NCI-H2107 treated with DMSO at 0.1 percent for 48 hours (cell line): ENCODE results near the gene AFF4.
"Not testable (repeated sequence)": the region's sequence is repeated elsewhere in the genome, so short reads cannot be mapped to it uniquely, and the experiment has no call there.

Experiments used
- DNase-seq: peaks from one replicate; lab custom pipeline; 2025; ENCODE audit not compliant: unreplicated experiment; lab: John Stamatoyannopoulos, UW

Gene AFF4

DNA sequence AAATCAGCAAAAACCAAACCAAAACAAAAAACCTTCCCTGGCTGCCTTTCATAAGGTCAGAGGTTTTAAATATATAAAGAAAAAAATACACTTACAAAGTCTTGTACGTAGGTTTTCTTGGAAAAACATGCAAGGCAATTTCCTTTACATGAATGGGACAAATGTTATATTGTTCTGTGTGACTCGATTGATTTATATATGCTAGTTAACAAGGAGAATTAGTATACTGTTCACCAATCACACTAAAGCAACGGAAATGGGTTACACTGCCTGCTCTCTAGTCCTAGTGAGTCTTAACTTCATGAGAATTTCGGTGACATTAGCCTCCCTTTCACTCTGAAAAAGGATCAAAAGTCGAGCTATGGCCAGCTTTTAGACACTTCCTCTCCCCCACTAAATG lies 102.7 kb downstream of the AFF4 start:
- DNase-seq, result no peak

DNA sequence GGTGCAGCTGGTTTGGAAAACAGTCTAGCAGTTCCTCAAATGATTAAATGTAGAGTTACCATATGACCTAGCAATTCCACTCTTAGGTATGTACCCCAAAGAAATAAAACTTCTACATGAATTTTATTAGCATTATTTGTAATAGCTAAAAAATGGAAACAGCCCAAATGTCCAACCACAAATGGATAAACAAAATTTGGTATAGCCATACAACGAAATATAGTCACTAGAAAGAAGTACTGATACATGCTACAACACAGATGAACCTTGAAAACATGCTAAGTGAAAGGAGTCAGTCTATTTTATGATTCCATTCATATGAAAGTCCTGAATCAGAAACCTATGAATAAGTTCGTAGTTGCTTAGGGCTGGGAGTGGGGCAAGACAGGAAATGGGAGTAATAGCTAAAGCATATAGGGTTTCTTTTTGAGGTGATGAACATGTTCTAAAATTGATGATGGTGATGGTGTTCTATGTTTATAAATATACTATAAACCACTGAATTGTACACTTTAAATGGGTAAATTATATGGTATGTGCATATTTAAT lies 103.5 kb downstream of the AFF4 start:
- no peak for DNase-seq

DNA sequence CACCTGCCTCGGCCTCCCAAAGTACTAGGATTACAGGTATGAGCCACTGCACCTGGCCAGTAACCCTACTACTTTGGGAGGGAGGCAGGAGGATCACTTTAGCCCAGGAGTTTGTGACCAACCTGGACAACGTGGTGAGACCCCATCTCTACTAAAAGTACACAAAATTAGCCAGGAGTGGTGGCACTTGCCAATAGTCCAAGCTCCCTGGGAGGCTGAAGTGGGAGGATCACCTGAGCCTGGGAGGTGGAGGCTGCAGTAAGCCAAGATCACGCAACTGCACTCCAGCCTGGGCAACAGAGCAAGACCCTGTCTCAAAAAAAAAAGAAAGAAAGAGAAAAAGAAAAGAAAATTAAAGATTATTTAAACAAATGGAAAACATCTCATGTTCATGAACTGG lies 107.4 kb downstream of the AFF4 start:
- no peak for DNase-seq

DNA sequence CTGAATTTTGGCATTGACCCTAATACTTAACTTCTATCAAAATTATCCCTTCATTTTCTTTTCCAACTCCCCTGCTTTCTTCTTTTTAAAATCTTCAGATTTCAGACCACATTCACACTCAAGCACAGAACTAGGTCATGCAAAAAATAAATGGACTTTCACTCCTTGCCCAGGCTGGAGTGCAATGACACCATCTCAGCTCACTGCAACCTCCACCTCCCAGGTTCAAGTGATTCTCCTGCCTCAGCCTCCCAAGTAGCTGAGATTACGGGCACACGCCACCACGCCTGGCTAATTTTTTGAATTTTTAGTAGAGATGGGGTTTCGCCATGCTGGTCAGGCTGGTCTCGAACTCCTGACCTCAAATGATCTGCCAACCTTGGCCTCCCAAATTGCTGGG lies 108.4 kb downstream of the AFF4 start:
- DNase-seq, result not testable (repeated sequence)

DNA sequence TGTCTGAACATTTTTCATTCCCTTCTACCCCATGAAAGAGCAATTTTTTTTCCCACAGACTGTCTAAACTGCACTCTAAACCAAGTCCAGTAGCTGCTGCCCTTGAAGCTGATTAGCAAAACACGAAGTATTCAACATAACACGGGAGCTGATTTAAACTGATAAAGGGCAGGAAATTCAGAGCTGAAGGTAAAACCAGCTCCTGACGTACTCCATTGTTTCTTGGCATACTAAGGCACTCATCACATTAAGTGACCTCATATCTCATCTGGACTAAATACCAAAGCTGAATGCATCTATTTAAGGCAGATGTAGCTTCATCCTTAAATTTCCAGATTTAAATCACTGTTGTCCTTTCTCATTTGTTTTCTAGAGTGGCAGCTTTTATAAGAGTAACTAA lies 109.1 kb downstream of the AFF4 start:
- DNase-seq, result no peak

DNA sequence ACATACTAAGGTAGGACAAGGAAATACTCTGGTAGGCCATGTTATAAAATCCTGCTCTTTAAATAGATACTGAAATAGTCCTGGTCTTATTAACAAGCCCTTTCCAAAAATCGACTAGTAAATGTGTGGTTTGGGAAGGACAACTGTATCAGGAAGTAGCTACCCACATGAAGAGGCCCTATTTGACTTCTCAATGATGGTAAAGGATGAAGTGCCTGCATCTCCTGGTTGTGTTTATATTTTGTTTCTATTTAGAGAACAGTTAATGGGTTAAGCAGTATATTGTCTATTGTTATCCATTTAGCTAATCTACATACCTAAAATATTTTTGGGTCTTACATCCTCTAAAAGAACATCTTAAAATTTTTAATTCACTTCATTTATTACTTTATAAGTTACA lies 109.6 kb downstream of the AFF4 start:
- no peak for DNase-seq

DNA sequence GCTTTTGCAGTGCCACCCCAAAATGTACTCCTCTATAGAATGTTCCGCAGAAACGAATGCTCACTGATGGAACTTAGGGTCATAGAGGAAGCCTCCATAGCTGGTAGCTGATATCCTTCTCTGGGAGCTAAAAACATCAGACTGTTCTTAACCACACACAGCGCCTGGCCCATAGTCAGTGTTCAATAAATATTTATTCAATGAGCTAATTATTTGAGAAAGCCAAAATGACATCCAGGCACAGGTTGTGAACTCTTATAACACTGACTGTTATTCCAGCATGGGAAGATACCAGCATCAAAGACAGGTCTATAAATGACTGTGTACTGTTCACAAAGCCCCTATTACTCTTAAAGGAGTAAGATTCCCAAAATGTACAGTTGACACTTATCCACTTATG lies 110.1 kb downstream of the AFF4 start:
- DNase-seq, result no peak

DNA sequence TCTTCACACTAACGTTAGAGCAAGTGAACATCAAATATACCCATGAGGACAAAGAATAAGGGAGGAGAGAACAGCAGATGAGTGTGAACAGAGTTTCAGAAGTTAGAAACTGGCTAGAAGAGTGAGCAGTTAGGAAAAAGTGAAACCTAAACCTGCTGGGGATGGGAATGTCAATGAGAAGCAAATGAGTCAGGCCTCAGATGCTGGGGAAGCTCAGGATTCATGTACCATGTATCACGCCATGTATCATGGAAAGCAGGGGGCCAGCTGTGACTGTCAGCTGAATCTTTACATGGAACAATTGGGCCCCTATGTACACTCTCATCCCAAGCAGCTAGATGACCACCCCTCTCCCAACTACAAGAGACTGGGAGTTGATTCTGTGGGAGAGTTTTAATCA lies 113.4 kb downstream of the AFF4 start:
- no peak for DNase-seq

DNA sequence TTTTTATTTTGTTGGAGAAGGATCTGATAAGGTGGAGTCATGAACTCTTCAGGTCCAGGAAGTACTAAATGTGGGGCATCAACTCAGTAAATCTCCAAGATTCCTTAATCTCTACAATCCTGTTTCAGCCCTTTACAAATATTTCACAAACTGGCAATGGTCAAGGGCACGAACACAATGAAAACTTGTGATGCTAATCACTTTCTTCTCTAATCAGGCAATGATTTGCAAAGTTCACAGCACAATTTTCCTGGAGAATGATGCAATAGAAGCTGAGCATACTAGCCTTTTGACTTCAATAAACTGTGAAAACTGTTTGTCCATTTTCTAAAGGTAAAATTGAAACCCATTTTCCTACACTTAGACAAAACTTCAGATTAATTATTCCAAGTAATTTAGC lies 114.1 kb downstream of the AFF4 start:
- DNase-seq, result no peak

DNA sequence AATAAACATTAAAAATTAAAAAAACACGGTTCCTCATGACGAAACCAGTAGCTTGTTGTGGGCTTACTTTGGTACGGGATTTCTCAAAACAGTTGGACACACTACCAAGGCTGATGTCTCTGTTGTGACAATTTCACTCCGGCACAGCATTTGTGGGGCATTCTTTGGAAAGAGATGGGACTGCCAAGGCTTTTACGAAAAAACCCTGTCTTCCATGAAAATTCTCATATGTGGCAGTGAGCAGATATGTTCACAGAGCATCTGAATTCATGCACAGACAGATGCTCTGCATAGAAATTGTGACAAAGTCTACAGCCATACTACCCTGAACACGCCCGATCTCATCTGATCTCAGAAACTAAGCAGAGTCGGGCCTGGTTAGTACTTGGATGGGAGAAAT lies 115.2 kb downstream of the AFF4 start:
- no peak for DNase-seq

DNA sequence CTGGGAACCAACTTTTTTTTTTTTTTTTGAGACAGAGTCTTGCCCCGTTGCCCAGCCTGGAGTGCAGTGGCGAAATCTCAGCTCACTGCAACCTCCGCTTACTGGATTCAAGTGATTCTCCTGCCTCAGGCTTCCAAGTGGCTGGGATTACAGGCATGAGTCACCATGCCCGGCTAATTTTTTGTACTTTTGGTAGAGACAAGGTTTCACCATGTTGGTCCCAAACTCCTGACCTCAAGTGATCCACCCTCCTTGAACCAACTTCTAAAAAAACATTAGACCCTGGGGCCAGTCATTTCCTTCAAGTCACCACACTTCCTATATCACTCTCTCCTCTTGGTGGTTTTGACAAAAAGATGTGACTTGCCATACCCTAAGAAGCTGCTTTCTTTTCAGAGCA lies 122.1 kb downstream of the AFF4 start:
- no peak for DNase-seq

DNA sequence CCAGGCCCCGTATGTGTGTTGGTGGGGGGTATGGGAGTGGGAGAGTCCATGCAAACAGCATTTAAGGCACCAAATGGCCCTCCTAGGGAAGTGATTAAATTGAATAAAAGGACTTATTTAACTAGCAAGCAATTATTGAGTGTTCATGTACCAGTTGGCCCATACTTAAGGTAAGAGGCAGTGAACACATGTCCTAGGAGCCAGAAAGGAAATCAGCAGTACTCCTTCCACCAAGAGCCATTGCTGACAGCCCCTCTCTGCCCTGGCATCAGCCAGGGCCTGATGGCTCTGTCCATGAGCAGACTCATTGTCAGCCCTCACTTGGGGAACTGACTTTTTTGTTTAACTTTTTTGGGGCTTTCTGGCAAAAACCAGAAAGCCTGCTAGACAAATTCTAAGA lies 122.5 kb downstream of the AFF4 start:
- DNase-seq, result no peak

DNA sequence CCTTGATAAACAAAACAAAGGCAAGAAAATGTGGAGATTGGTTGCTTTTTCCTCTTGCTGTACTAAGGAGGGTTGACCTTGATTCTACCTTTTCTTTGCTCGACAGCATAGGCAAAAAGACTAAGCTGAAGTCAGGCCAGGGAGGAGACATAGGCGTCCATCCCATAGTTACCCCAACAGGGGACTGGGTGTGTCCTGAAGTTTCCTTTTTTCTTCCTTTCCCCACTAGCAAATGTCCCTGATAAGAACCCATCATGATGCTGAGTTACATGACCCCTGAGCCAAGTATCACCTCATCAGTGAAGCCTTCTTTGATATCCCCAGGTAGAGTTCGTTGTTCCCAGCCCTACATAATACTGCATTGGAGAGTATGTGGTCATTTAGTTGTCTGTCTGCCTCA lies 123.1 kb downstream of the AFF4 start:
- DNase-seq, result no peak

DNA sequence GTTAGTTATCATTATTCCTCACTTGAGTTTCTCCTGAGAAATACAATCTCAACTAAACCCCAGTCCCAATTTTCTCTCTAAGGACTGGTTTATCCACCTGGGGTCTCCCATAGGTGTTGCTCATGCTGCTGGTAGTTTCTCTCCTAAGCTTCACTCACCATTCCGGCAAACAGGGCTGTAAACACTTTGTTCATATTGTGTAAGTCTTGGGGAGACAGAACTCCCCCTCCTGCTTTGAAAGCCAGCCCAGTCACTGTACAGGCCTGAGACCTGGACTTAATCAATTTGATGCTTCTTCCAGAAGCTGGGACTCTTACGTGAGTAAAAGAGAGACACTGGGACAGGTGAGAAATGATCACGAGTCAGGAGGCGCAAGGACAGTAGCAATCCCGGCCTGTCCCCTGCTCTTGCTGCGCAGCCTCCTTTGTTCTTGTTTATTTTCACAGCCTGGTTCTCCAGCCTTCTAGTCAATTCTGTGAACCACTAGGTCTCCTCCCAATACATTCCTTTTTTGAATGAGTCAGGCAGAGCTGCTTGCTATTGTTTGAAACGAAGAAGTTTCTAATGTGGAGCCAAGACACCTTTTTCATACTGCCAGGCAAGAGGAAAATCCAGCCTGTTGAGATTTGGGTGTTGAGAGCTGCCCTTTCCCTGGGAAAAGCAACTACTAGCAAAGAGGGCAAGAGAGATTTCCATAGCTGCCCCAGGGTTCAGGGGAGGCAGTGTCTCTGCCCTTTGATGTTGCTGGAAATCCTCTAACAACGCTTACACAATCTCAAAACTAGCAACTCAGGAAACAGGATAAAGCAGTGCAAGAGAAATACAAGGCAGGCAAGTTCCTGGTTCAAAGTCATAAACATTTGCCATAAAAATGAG lies 123.8 kb downstream of the AFF4 start:
- no peak for DNase-seq

DNA sequence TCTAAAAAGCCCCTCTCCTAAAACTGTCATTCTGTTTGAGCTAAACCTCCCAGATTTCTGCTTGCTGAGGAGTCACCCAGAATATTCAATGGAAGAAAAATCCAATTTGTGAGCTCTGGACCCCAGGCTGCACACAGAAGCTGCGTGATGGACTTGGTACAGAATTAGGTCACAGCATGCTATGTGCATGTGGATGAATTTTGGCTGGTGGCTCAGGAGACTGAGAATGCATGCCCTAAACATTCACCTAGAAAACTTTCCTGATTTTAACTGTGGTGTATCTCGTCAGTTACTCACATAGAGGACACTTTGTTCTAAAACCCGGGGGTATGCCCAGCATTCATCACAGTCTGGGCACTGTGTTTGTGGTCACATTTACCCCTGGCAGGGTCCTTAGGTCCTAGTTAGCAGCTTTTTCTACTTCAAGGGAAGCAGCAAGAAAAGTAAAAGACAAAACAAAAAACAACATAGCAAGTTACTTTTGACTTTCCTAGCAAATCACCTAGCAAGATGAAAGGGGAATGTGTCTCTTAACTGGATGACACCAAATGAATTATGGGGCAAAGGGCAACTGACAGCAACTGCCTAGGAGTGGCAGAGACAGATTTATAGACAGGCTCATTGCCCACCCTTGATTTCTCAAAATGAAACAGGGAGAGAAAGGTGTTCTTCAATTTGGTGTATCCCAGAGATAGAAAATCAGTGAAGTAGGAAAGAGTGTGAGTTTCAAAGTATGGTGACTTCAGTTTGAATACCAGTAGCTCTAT lies 124.7 kb downstream of the AFF4 start:
- DNase-seq, result no peak

DNA sequence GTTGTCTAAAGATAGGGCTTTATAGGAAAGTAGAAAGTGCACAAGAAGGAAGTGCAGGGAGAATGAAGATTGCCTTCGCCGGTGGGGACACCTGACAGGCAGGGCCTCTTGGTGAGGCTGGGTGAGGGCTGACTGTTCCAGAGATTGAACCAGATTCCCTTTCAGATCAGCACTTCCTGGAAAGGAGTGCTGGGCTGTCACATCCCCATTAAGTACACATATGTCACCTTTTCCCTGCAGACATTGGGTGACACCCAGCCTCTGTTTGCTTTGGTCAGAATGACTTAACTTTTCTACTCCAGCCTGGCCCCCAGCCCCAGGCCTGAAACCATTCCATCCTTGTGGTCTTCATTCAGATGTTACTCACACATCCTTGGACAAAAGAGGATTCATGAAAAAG lies 125.6 kb downstream of the AFF4 start:
- no peak for DNase-seq

DNA sequence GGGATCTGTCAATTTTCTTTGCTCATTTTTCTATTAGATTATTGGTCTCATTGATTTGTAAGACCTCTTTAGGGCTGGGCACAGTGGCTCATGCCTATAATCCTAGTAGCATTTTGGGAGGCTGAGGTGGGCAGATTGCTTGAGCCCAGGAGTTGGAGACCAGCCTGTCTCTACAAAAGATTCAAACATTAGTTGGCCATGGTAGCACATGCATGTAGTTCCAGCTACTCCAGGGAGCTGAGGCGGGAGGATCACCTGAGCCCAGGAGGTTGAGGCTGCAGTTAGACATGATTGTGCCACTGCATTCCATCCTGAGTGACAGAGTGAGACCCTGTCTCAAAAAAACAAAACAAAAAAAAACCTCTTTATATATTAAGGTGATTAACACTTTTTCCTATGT lies 126.6 kb downstream of the AFF4 start:
- no peak for DNase-seq

DNA sequence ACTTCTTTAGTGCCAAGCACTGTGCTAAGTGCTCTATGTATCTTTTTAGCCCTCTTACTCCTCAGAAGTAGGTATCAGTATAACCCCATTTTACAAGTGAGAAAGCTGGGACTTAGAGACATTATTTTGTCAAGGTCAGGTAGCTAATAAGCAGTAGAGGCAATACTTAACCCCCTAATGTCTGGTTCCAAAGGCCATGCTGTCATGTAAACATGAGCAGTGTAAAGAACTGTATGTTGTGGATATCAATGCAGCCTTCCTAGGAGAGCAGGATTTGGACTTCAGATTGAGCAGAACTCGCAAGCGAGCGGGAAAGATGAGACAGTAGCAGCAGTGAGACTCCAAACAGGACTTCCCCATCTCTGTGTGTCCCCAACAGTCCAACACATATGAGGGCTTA lies 129.4 kb downstream of the AFF4 start:
- no peak for DNase-seq

DNA sequence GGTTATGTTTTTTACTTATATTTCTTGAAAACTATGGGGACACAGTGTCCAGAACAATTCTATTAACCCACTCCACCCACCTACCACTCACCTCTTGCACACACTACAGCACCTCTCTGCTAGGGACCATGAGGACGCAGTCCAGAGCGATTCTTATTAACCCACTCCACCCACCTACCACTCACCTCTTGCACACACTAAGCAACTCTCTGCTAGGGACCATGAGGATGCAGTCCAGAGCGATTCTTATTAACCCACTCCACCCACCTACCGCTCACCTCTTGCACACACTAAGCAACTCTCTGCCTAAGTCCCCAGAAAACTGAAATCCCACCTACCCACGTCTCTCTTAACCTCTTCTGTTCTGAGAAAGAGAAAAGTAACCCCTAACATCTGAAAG lies 130.8 kb downstream of the AFF4 start:
- no peak for DNase-seq

DNA sequence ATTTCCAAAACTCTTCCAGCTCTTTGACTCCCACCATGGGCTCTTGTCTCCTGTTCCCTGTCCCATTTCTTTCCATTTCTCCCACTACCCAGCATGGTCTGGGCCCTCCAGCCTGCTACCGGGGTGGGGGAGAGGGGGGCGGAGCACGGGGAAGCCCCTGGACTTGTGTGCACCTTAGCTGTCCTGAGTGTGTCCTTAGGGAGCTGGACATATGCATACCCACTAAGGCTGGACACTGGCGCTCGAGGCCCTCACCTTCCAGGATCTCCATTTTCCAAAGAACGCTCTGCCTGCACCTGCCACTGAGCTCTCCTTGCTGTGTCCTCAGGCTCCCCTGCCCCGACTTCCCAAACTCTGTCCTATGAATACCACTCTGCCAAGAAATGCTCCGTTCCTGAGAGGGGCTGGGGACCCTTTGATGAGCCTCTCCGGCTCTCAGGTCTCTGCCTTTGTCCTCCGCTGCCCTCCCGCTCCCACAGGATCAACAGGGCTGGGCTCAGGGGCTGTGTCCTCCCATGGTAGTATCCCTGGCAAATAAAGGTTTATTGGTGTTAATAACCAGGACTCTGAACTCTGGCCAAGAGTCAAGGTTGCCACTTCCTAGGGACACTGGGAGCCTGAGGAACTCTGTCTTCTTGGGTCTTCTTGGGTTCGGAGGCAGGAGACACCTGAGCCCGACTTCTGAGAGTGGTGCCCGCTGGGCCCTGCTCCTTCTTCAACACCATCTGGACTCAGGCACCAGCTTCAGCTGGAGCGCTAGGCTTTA lies 132.2 kb downstream of the AFF4 start:
- no peak for DNase-seq

DNA sequence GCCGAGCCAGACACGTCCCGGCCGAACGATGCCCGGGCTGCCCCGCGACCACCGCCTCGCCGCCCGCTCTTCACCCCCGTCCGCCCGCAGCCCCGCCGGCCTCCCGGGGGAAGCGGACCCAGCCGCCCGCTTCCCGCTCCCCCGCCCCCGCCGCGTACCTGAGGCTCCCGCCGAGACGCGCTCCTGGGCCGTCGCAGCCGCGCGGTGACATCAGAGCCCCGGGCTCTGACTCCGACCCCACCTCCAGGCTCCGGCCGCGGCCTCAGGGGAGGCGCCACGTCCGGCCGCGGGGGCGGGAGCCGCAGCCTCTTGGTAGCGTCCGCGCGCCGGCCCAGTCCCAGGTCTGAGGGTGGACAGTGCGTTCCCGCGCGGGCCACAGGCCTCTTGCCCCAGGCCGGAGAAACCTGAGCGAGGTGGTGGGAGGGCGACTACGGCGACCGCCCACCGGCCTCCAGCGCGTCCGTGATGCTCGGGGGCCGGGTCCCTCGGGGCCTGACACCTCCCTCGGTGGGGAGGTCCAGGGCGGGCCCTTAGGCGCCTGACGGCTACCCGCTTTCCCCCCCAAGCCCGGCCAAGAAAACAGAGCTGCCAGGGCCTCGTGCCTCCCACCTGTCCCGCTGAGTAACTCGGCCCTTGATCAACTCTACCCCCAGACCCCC lies 132.9 kb downstream of the AFF4 start, which contains the start of gene SHROOM1:
SHROOM1 (minus strand) TSS at position 212 of the 659 bp plus-strand sequence. CDS start 4,507 bp downstream, outside the sequence.
- no peak for DNase-seq
